ENCODE results near the gene KRTAP1-1. TPM values are rescaled to one million over a fixed set of nuclear protein-coding genes. Genes with fewer than 3 reads are reported as not detected.
A peak's percentile ranks its signal among the peaks of the same experiment; 100 is the strongest.
"Not testable (repeated sequence)": the region's sequence is repeated elsewhere in the genome, so short reads cannot be mapped to it uniquely, and the experiment has no call there.

KRTAP1-1 gene
- total and polyA plus RNA-seq, 2 donors (not counting 1 experiment from before 2014, with no cell fraction given): 0.64 TPM; not detected in 1

GRCh38 chr17:41063449-41063848 lies 22.2 kb upstream of the KRTAP1-1 start:
- Histone ChIP-seq H3K4me1 (ENCODE audit: control insufficient read depth, extremely low read depth, insufficient read depth, low read length) (peaks cover 42% of the 10 kb centered on the region), H3K4me3 (replicated peaks in 1 of 4; ENCODE audit: control extremely low read depth in 1 of 4, insufficient read depth in 1 of 4, low read depth in 3 of 4, low read length in 4 of 4) (no peak overlapping the region), H3K79me2 (ENCODE audit: control insufficient read depth, insufficient read depth, low read length) (no peaks in the 10 kb centered on the region), H3K4me2 (ENCODE audit: extremely low read depth, insufficient read depth, low read length) (no peak overlapping the region), H3K27ac (ENCODE audit: insufficient read depth, low read length) (no peak overlapping the region), H2AFZ (ENCODE audit: low read length) (no peak overlapping the region), H3K36me3 (ENCODE audit: control insufficient read depth, insufficient read depth, low read length) (no peaks in the 10 kb centered on the region), H3K27me3 (ENCODE audit: control insufficient read depth, insufficient read depth, low read length) (no peaks in the 10 kb centered on the region), H3K9ac (ENCODE audit: insufficient read depth, low read length) (no peak overlapping the region), H3K9me3 (ENCODE audit: control insufficient read depth, insufficient read depth, low read depth, low read length) (no peaks in the 10 kb centered on the region), H4K20me1 (ENCODE audit: control insufficient read depth, extremely low read depth, insufficient read depth, low read length) (no peaks in the 10 kb centered on the region)
- TF ChIP-seq EZH2 (IDR thresholded peaks at IDR 0.05; ENCODE audit: low read length, missing control alignments): no peak
- TF ChIP-seq, protein P1, sequence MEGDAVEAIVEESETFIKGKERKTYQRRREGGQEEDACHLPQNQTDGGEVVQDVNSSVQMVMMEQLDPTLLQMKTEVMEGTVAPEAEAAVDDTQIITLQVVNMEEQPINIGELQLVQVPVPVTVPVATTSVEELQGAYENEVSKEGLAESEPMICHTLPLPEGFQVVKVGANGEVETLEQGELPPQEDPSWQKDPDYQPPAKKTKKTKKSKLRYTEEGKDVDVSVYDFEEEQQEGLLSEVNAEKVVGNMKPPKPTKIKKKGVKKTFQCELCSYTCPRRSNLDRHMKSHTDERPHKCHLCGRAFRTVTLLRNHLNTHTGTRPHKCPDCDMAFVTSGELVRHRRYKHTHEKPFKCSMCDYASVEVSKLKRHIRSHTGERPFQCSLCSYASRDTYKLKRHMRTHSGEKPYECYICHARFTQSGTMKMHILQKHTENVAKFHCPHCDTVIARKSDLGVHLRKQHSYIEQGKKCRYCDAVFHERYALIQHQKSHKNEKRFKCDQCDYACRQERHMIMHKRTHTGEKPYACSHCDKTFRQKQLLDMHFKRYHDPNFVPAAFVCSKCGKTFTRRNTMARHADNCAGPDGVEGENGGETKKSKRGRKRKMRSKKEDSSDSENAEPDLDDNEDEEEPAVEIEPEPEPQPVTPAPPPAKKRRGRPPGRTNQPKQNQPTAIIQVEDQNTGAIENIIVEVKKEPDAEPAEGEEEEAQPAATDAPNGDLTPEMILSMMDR (conservative IDR thresholded peaks at IDR 0.05 in 1 of 2, IDR thresholded peaks at IDR 0.05 in 1 of 2; ENCODE audit: low read depth in 1 of 2, low read length in 2 of 2): no peak
- no peak for DNase-seq (ENCODE audit: low read depth in 2 of 2)

GRCh38 chr17:41061964-41062363 lies 20.7 kb upstream of the KRTAP1-1 start:
- TF ChIP-seq, protein P1 (conservative IDR thresholded peaks at IDR 0.05 in 1 of 2, IDR thresholded peaks at IDR 0.05 in 1 of 2; ENCODE audit: low read depth in 1 of 2, low read length in 2 of 2): no peak
- no peak for TF ChIP-seq EZH2 (IDR thresholded peaks at IDR 0.05; ENCODE audit: low read length, missing control alignments)
- no peak overlapping the region for H3K9ac ChIP-seq (ENCODE audit: insufficient read depth, low read length)
- H3K4me1 ChIP-seq (ENCODE audit: control insufficient read depth, extremely low read depth, insufficient read depth, low read length): peaks cover 41% of the 10 kb centered on the region

DNA sequence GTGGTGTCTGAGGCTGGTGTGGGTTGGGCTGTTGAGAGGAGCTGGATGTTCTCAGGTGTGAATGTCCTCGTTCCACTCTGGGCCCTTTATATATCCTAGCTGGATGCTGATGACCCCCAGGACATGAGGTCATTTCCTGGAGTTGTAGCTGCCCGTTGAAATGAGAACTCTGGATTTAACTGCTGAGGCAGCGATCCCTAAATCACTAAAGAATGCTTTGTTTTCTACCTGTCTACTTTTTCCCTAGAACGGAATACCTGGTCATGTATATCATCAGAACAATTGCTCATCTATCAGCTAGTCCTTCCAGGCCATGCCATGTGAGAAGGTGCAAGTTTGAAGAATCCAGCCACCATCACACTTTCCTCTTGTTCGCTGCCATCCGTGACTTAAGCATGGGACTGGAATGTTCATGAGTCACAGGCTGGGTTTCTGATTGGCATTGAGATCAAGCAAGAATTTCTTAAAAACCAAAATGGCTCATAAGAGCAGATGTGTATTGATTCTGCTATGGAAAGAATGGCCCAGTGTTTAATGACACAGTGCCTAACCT lies 18.9 kb upstream of the KRTAP1-1 start, which contains the start of gene KRTAP2-3:
Gene KRTAP2-3 (minus strand): TSS at position 63 of the 553 bp plus-strand sequence. CDS start 64 bp downstream, outside the sequence.
- H3K4me3 ChIP-seq (replicated peaks in 1 of 4; ENCODE audit: control extremely low read depth in 1 of 4, insufficient read depth in 1 of 4, low read depth in 3 of 4, low read length in 4 of 4): no peak within 1 kb of the TSS
- H3K9me3 ChIP-seq (ENCODE audit: control insufficient read depth, insufficient read depth, low read depth, low read length): no peaks in the 10 kb centered on the region
- TF ChIP-seq, protein P1 (conservative IDR thresholded peaks at IDR 0.05 in 1 of 2, IDR thresholded peaks at IDR 0.05 in 1 of 2; ENCODE audit: low read depth in 1 of 2, low read length in 2 of 2): no peak
- no peak for TF ChIP-seq EZH2 (IDR thresholded peaks at IDR 0.05; ENCODE audit: low read length, missing control alignments)
- H3K36me3 ChIP-seq (ENCODE audit: control insufficient read depth, insufficient read depth, low read length): no peaks in the 10 kb centered on the region
- no peak within 1 kb of the TSS for H2AFZ ChIP-seq (ENCODE audit: low read length)
- peak within 1 kb of the TSS; percentile 32 for H3K9ac ChIP-seq (ENCODE audit: insufficient read depth, low read length)
- peak within 1 kb of the TSS; percentile 77 for H3K27ac ChIP-seq (ENCODE audit: insufficient read depth, low read length)
- peak; percentile 52 to 99 for DNase-seq (ENCODE audit: low read depth in 2 of 2)
- H4K20me1 ChIP-seq (ENCODE audit: control insufficient read depth, extremely low read depth, insufficient read depth, low read length): no peaks in the 10 kb centered on the region
- H3K4me2 ChIP-seq (ENCODE audit: extremely low read depth, insufficient read depth, low read length): peak within 1 kb of the TSS; percentile 32
- H3K4me1 ChIP-seq (ENCODE audit: control insufficient read depth, extremely low read depth, insufficient read depth, low read length): peaks cover 31% of the 10 kb centered on the region
- no peaks in the 10 kb centered on the region for H3K79me2 ChIP-seq (ENCODE audit: control insufficient read depth, insufficient read depth, low read length)
- H3K27me3 ChIP-seq (ENCODE audit: control insufficient read depth, insufficient read depth, low read length): no peaks in the 10 kb centered on the region

More at GRCh38 chr17:41061964-41062363, 20.7 kb upstream of the KRTAP1-1 start:
- no peaks in the 10 kb centered on the region for H3K9me3 ChIP-seq (ENCODE audit: control insufficient read depth, insufficient read depth, low read depth, low read length)
- no peak overlapping the region for H2AFZ ChIP-seq (ENCODE audit: low read length)
- H3K4me2 ChIP-seq (ENCODE audit: extremely low read depth, insufficient read depth, low read length): no peak overlapping the region
- H3K36me3 ChIP-seq (ENCODE audit: control insufficient read depth, insufficient read depth, low read length): no peaks in the 10 kb centered on the region
- no peak overlapping the region for H3K4me3 ChIP-seq (replicated peaks in 1 of 4; ENCODE audit: control extremely low read depth in 1 of 4, insufficient read depth in 1 of 4, low read depth in 3 of 4, low read length in 4 of 4)
- H3K27ac ChIP-seq (ENCODE audit: insufficient read depth, low read length): peak overlapping the region; percentile 77
- peak; percentile 47 to 99 for DNase-seq (ENCODE audit: low read depth in 2 of 2)
- no peaks in the 10 kb centered on the region for H3K27me3 ChIP-seq (ENCODE audit: control insufficient read depth, insufficient read depth, low read length)
- no peaks in the 10 kb centered on the region for H4K20me1 ChIP-seq (ENCODE audit: control insufficient read depth, extremely low read depth, insufficient read depth, low read length)
- no peaks in the 10 kb centered on the region for H3K79me2 ChIP-seq (ENCODE audit: control insufficient read depth, insufficient read depth, low read length)

- not testable (repeated sequence) for H3K79me2 ChIP-seq (ENCODE audit: control insufficient read depth, insufficient read depth, low read length); H3K36me3 ChIP-seq (ENCODE audit: control insufficient read depth, insufficient read depth, low read length); H3K9ac ChIP-seq (ENCODE audit: insufficient read depth, low read length); H3K4me3 ChIP-seq (replicated peaks in 1 of 4; ENCODE audit: control extremely low read depth in 1 of 4, insufficient read depth in 1 of 4, low read depth in 3 of 4, low read length in 4 of 4); H2AFZ ChIP-seq (ENCODE audit: low read length); H3K27me3 ChIP-seq (ENCODE audit: control insufficient read depth, insufficient read depth, low read length); H4K20me1 ChIP-seq (ENCODE audit: control insufficient read depth, extremely low read depth, insufficient read depth, low read length); H3K9me3 ChIP-seq (ENCODE audit: control insufficient read depth, insufficient read depth, low read depth, low read length)
- Histone ChIP-seq H3K27ac (ENCODE audit: insufficient read depth, low read length) (peak overlapping the region; percentile 77), H3K4me2 (ENCODE audit: extremely low read depth, insufficient read depth, low read length) (peak overlapping the region; percentile 32), H3K4me1 (ENCODE audit: control insufficient read depth, extremely low read depth, insufficient read depth, low read length) (peaks cover 31% of the 10 kb centered on the region)
- peak; percentile 21 to 92 for DNase-seq (ENCODE audit: low read depth in 2 of 2)
Measured at GRCh38 chr17:41059276-41060051, 18.2 kb upstream of the KRTAP1-1 start.
